Measurements from ENCODE around the gene PON1. TPM values are rescaled to one million over a fixed set of nuclear protein-coding genes. Genes with fewer than 3 reads are reported as not detected.

The PON1 gene
- total RNA-seq, 2 experiments from 2014 or later = not detected

DNA sequence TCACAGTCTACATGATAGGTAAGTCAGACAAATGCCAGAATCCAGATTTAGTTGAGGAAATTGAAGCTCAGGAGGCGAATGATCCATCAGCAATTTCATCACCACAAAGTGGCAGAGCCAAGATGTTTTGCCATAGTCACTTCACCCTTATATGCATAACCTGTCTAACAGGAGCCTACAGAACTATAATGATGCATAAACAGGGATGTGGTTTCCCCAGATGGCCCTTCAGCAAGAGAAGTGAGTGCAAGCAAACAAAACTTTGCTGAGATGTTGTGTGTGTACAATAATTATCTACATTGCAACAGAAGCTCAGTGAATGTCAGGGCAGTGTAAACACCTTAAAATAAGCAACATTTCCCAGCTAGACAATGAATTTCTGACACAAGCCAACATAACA is 43.3 kb upstream of the PON1 start:
- TF ChIP-seq, protein P1, sequence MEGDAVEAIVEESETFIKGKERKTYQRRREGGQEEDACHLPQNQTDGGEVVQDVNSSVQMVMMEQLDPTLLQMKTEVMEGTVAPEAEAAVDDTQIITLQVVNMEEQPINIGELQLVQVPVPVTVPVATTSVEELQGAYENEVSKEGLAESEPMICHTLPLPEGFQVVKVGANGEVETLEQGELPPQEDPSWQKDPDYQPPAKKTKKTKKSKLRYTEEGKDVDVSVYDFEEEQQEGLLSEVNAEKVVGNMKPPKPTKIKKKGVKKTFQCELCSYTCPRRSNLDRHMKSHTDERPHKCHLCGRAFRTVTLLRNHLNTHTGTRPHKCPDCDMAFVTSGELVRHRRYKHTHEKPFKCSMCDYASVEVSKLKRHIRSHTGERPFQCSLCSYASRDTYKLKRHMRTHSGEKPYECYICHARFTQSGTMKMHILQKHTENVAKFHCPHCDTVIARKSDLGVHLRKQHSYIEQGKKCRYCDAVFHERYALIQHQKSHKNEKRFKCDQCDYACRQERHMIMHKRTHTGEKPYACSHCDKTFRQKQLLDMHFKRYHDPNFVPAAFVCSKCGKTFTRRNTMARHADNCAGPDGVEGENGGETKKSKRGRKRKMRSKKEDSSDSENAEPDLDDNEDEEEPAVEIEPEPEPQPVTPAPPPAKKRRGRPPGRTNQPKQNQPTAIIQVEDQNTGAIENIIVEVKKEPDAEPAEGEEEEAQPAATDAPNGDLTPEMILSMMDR (IDR thresholded peaks at IDR 0.05) = no peak
- Mint-ChIP-seq H3K27me3 (peaks cover 4% of the 10 kb centered on the region), H3K4me1 (ENCODE audit: low read depth) (no peaks in the 10 kb centered on the region), H3K36me3 (ENCODE audit: low read depth) (no peaks in the 10 kb centered on the region), H3K9me3 (no peaks in the 10 kb centered on the region), H3K27ac (no peak overlapping the region), H3K4me3 (no peak overlapping the region)
- H3K27ac ChIP-seq (ENCODE audit: low read depth in 1 of 2, low read length in 2 of 2) = no peak overlapping the region
- DNase-seq (no peak), ATAC-seq (ENCODE audit: poor library complexity) (no peak)
- ChIA-PET CTCF (no interaction called here), POLR2A (no interaction called here)
- no peaks in the 10 kb centered on the region for H3K36me3 ChIP-seq (ENCODE audit: insufficient read depth, low read length)
- no peak overlapping the region for H3K4me3 ChIP-seq (ENCODE audit: low read length)
- H3K4me1 ChIP-seq (ENCODE audit: insufficient read depth, low read length) = no peaks in the 10 kb centered on the region
- H3K9me3 ChIP-seq (ENCODE audit: control insufficient read depth in 1 of 2, insufficient read depth in 1 of 2, low read length in 2 of 2) = no peaks in the 10 kb centered on the region
- intact Hi-C loops (cut with DNase I, micrococcal nuclease) = no loop called here
- H3K27me3 ChIP-seq (ENCODE audit: control insufficient read depth in 1 of 2, insufficient read depth in 2 of 2, low read length in 2 of 2) = peaks cover 0 to 3% of the 10 kb centered on the region in 2 experiments

DNA sequence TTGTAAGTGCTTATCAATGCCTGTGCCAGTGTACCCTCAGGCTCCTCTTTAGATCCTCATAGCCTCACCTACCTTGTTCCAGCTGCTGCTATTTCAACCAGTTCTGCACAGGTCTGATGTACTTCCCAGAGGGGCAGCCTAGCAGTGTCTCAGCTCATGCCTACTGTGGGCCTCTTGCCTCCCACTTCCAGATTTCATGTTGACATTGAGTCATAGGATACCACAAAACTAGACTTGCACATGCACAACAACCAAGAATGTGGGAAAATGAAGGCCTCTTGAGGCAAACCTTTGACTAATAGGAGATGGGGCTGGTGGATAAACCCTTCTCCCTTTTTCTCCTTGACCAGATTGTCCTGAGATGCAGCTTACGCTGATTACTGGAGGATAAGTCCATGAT is 40.8 kb upstream of the PON1 start:
- intact Hi-C loops (cut with DNase I, micrococcal nuclease) = no loop called here
- ATAC-seq (ENCODE audit: poor library complexity) = no peak
- no peak overlapping the region for H3K4me3 ChIP-seq (ENCODE audit: low read length)
- no peaks in the 10 kb centered on the region for H3K36me3 ChIP-seq (ENCODE audit: insufficient read depth, low read length)
- Mint-ChIP-seq H3K9me3 (no peaks in the 10 kb centered on the region), H3K4me3 (no peak overlapping the region), H3K27me3 (peaks cover 4% of the 10 kb centered on the region), H3K4me1 (ENCODE audit: low read depth) (no peaks in the 10 kb centered on the region), H3K27ac (no peak overlapping the region), H3K36me3 (ENCODE audit: low read depth) (no peaks in the 10 kb centered on the region)
- H3K9me3 ChIP-seq (ENCODE audit: control insufficient read depth in 1 of 2, insufficient read depth in 1 of 2, low read length in 2 of 2) = no peaks in the 10 kb centered on the region
- H3K4me1 ChIP-seq (ENCODE audit: insufficient read depth, low read length) = no peaks in the 10 kb centered on the region
- H3K27me3 ChIP-seq (ENCODE audit: control insufficient read depth in 1 of 2, insufficient read depth in 2 of 2, low read length in 2 of 2) = peaks cover 0 to 3% of the 10 kb centered on the region in 2 experiments
- no peak for DNase-seq
- H3K27ac ChIP-seq (ENCODE audit: low read depth in 1 of 2, low read length in 2 of 2) = no peak overlapping the region
- POLR2A ChIA-PET = no interaction called here
- CTCF ChIA-PET = no interaction called here
- TF ChIP-seq, protein P1 (IDR thresholded peaks at IDR 0.05) = no peak

DNA sequence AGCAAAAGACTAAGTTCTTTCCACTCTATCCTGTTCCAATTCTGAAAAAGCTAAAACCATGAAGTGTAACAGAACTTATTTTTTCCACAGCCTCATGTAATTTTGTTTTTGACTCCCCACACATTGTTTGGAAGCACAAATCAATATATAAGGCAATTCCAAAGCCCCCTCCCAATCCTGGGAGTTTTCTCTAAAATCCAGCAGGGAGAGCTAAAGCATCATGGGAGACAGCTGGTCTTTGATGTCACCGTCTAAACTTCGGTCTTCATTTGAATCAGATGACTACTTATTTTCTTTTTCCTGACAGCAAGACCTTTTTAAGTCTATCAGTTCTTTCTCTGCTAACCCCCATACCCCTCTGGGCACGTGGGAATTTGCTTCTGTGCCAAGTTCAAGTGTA is 33.3 kb upstream of the PON1 start:
- Mint-ChIP-seq H3K27me3 (no peaks in the 10 kb centered on the region), H3K9me3 (no peaks in the 10 kb centered on the region), H3K4me3 (no peak overlapping the region), H3K4me1 (ENCODE audit: low read depth) (no peaks in the 10 kb centered on the region), H3K36me3 (ENCODE audit: low read depth) (no peaks in the 10 kb centered on the region), H3K27ac (no peak overlapping the region)
- ATAC-seq (ENCODE audit: poor library complexity) (no peak), DNase-seq (no peak)
- POLR2A ChIA-PET = no interaction called here
- intact Hi-C loops (cut with DNase I, micrococcal nuclease) = loop anchor here in 1 of 2 experiments (10.0 kb wide), 1 partner anchor 63 kb away; no protein-coding TSS in a partner anchor
- H3K4me1 ChIP-seq (ENCODE audit: insufficient read depth, low read length) = no peaks in the 10 kb centered on the region
- no peaks in the 10 kb centered on the region for H3K9me3 ChIP-seq (ENCODE audit: control insufficient read depth in 1 of 2, insufficient read depth in 1 of 2, low read length in 2 of 2)
- CTCF ChIA-PET = no interaction called here
- TF ChIP-seq, protein P1 (IDR thresholded peaks at IDR 0.05) = no peak
- no peaks in the 10 kb centered on the region for H3K36me3 ChIP-seq (ENCODE audit: insufficient read depth, low read length)
- no peak overlapping the region for H3K27ac ChIP-seq (ENCODE audit: low read depth in 1 of 2, low read length in 2 of 2)
- H3K27me3 ChIP-seq (ENCODE audit: control insufficient read depth in 1 of 2, insufficient read depth in 2 of 2, low read length in 2 of 2) = no peaks in the 10 kb centered on the region
- no peak overlapping the region for H3K4me3 ChIP-seq (ENCODE audit: low read length)

Measured in CD4-positive, alpha-beta T cell (primary cell).